ENCODE results near the gene POSTN.
A peak's percentile ranks its signal among the peaks of the same experiment; 100 is the strongest.

POSTN gene

DNA sequence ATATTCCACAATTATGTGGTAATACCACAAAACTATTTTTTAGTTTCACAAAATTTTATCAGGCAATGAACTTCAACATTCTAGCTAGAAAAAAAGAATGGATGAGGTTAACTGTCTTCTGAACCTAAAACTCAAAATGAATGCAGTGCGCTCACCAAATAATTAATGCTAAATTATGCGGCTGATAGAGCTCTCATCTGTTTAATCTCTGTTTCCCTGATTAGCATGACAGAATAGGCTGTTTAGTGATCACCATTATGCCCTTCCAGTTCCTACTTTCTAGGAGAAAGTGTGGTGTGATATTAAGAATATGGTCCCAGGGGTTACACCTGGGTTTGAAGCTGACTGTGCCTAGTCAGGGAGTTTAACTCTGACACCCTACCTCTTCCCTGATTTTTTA lies 42.8 kb upstream of the POSTN start:
- no peak for ATAC-seq
- no peak for TF ChIP-seq CREB5 (CRISPR knock-in tag; IDR thresholded peaks at IDR 0.05; ENCODE audit: low read depth)
- TF ChIP-seq GLIS3 (CRISPR knock-in tag; IDR thresholded peaks at IDR 0.05), result no peak
- TF ChIP-seq ZFP30 (CRISPR knock-in tag; IDR thresholded peaks at IDR 0.05), result no peak
- no peak for TF ChIP-seq TCF4 (CRISPR knock-in tag; IDR thresholded peaks at IDR 0.05; ENCODE audit: borderline replicate concordance)
- TF ChIP-seq TSHZ2 (CRISPR knock-in tag; IDR thresholded peaks at IDR 0.05), result no peak
- no peak for TF ChIP-seq ARNTL (CRISPR knock-in tag; IDR thresholded peaks at IDR 0.05; ENCODE audit: borderline replicate concordance, low read depth)
- no peak for TF ChIP-seq TOX (CRISPR knock-in tag; IDR thresholded peaks at IDR 0.05; ENCODE audit: borderline replicate concordance)
- TF ChIP-seq OSR1 (CRISPR knock-in tag; IDR thresholded peaks at IDR 0.05), result no peak
- TF ChIP-seq ZNF70 (CRISPR knock-in tag; IDR thresholded peaks at IDR 0.05), result no peak
- no peak for TF ChIP-seq CSDC2 (CRISPR knock-in tag; IDR thresholded peaks at IDR 0.05)
- TF ChIP-seq ZNF565 (CRISPR knock-in tag; conservative IDR thresholded peaks at IDR 0.05; ENCODE audit: low read depth), result no peak
- TF ChIP-seq BACH2 (CRISPR knock-in tag; IDR thresholded peaks at IDR 0.05; ENCODE audit: borderline replicate concordance), result no peak
- TF ChIP-seq ZC3H10 (CRISPR knock-in tag; IDR thresholded peaks at IDR 0.05), result no peak
- no peak for TF ChIP-seq ESRRG (CRISPR knock-in tag; IDR thresholded peaks at IDR 0.05)
- no peak for TF ChIP-seq PATZ1 (CRISPR knock-in tag; IDR thresholded peaks at IDR 0.05; ENCODE audit: borderline replicate concordance)
- no peak for TF ChIP-seq CSRNP3 (CRISPR knock-in tag; IDR thresholded peaks at IDR 0.05)
- no peak for TF ChIP-seq POU6F1 (CRISPR knock-in tag; IDR thresholded peaks at IDR 0.05; ENCODE audit: borderline replicate concordance, low read depth)

DNA sequence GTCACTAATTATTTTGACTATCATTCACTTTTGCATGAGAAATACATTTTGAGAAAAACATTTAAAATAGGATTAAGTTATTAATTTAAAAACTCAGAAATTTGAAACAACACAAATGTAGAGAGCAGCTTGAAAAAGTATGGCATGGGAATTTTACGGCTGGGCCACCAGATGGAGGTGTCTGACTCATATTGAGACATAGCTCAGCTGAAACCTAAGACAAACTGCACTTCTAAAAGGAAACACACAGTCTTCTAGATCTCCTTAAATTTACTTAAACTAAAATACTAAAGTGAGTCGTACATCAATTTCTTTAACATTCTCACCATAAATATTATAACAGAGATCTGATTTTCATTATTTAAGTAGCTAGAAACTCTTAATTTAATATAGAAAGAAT lies 41.9 kb upstream of the POSTN start:
- ATAC-seq, result peak; percentile 88
- TF ChIP-seq CSDC2 (CRISPR knock-in tag; IDR thresholded peaks at IDR 0.05) (no peak), RARB (CRISPR knock-in tag; IDR thresholded peaks at IDR 0.05) (no peak), ESRRG (CRISPR knock-in tag; IDR thresholded peaks at IDR 0.05) (no peak), BACH2 (CRISPR knock-in tag; IDR thresholded peaks at IDR 0.05; ENCODE audit: borderline replicate concordance) (no peak), ZC3H10 (CRISPR knock-in tag; IDR thresholded peaks at IDR 0.05) (no peak), ZFP3 (CRISPR knock-in tag; IDR thresholded peaks at IDR 0.05) (no peak), ZFP30 (CRISPR knock-in tag; IDR thresholded peaks at IDR 0.05) (no peak), SNAI2 (CRISPR knock-in tag; IDR thresholded peaks at IDR 0.05) (no peak), ISL1 (CRISPR knock-in tag; IDR thresholded peaks at IDR 0.05) (no peak), PPARA (CRISPR knock-in tag; IDR thresholded peaks at IDR 0.05; ENCODE audit: borderline replicate concordance) (no peak), TSHZ2 (CRISPR knock-in tag; IDR thresholded peaks at IDR 0.05) (no peak), CSRNP3 (CRISPR knock-in tag; IDR thresholded peaks at IDR 0.05) (no peak), OSR1 (CRISPR knock-in tag; IDR thresholded peaks at IDR 0.05) (no peak), POU6F1 (CRISPR knock-in tag; IDR thresholded peaks at IDR 0.05; ENCODE audit: borderline replicate concordance, low read depth) (no peak), ZNF565 (CRISPR knock-in tag; conservative IDR thresholded peaks at IDR 0.05; ENCODE audit: low read depth) (no peak), ZNF70 (CRISPR knock-in tag; IDR thresholded peaks at IDR 0.05) (no peak)
